HepG2 (cell line): ENCODE data around the gene ZG16. TPM values are rescaled to one million over a fixed set of nuclear protein-coding genes. Genes with fewer than 3 reads are reported as not detected.

Source experiments
- ATAC-seq: fragments of 200-7000 bp; cut with Tn5 transposase; 3 replicates; pipeline ENCODE4 v1.9.1; 2020; ENCODE audit warnings: mild to moderate bottlenecking, moderate library complexity
- BruUV-seq: library from RNA; stranded (reverse); fragments of 400-500 nt; replicated peaks from 2 replicates; lab custom pipeline; 2021; lab: Mats Ljungman, UMichigan
- CTCF ChIA-PET: fragments of 300-600 bp; formaldehyde crosslinking; extraction: SDS; loops from one replicate; lab custom pipeline; 2021; ENCODE audit warnings: low total read pairs, inconsistent platforms, low intra/inter-chr PET ratio; lab: Yijun Ruan, JAX
- POLR2A ChIA-PET: fragments of 350-600 bp; sonication (Branson Sonifier 250); formaldehyde crosslinking; loops from one replicate; lab custom pipeline; 2020; ENCODE audit warnings: antibody characterized with exemption, inconsistent platforms; lab: Yijun Ruan, JAX
- DNase-seq: peaks from one replicate; pipeline ENCODE4 v3.0.0-alpha.2; 2015; ENCODE audit warnings: low spot score
- FAIRE-seq: peaks from 3 replicates; lab custom pipeline; 2011; peaks lifted over from hg19 to GRCh38; lab: Jason Lieb, UNC
- H2AFZ ChIP-seq: one replicate; pipeline ENCODE4 v1.6.1; 2011; ENCODE audit warnings: low read length, inconsistent platforms
- H3K27ac ChIP-seq: fragments of 300-600 bp; 3 replicates; pipeline ENCODE4 v1.8.0; 2011; ENCODE audit warnings: mixed run types, mild to moderate bottlenecking, mixed read lengths, low read length, inconsistent platforms; ENCODE audit not compliant: insufficient read depth; ENCODE audit errors: extremely low read length
- H3K27me3 ChIP-seq, 2 experiments: fragments of 200-600 bp in 1 of 2; 2 replicates in 1 of 2; 3 replicates in 1 of 2; pipeline versions ENCODE4 v1.6.0 to v1.8.0; 2011; ENCODE audit warnings: low read length in 2 of 2, mild to moderate bottlenecking in 2 of 2, moderate library complexity in 2 of 2, inconsistent platforms in 1 of 2; ENCODE audit not compliant: insufficient read depth in 2 of 2, control insufficient read depth in 1 of 2
- H3K36me3 ChIP-seq, 2 experiments: fragments of 200-600 bp in 1 of 2; replicated peaks in 1 of 2; 2 replicates in 1 of 2; 3 replicates in 1 of 2; pipeline versions ENCODE4 v1.5.1 to v1.8.0; 2011; ENCODE audit warnings: low read length in 2 of 2, inconsistent platforms in 1 of 2; ENCODE audit not compliant: insufficient read depth in 2 of 2, control insufficient read depth in 1 of 2
- H3K4me1 ChIP-seq: 2 replicates; pipeline ENCODE4 v1.5.1; 2012; ENCODE audit warnings: low read length, inconsistent platforms; ENCODE audit not compliant: insufficient read depth
- H3K4me2 ChIP-seq: 2 replicates; pipeline ENCODE4 v1.6.0; 2011; ENCODE audit warnings: low read depth, low read length, inconsistent platforms
- H3K4me3 ChIP-seq, 3 experiments: fragments of 200-600 bp in 1 of 3; sonication (generic), shearing (Covaris generic) in 1 of 3; replicated peaks in 1 of 3; 2 replicates each; pipeline ENCODE4 v1.5.1; 2011 to 2016; ENCODE audit warnings: low read length in 3 of 3, inconsistent platforms in 2 of 3, low read depth in 2 of 3, mild to moderate bottlenecking in 2 of 3, control low read depth in 1 of 3, mixed read lengths in 1 of 3; ENCODE audit not compliant: insufficient read depth in 1 of 3
- H3K79me2 ChIP-seq: one replicate; pipeline ENCODE4 v1.6.1; 2011; ENCODE audit warnings: low read length, inconsistent platforms; ENCODE audit not compliant: insufficient read depth
- H3K9ac ChIP-seq: 2 replicates; pipeline ENCODE4 v1.6.0; 2011; ENCODE audit warnings: mild to moderate bottlenecking, low read depth, low read length, inconsistent platforms; ENCODE audit not compliant: insufficient read depth
- H3K9me3 ChIP-seq: 2 replicates; pipeline ENCODE4 v1.5.1; 2012; ENCODE audit warnings: mild to moderate bottlenecking, low read length
- H4K20me1 ChIP-seq: 2 replicates; pipeline ENCODE4 v1.6.0; 2011; ENCODE audit warnings: inconsistent platforms, mild to moderate bottlenecking, low read length, moderate library complexity; ENCODE audit not compliant: insufficient read depth
- ARNTL ChIP-seq: sonication (generic); formaldehyde crosslinking; IDR thresholded peaks from 2 replicates; pipeline ENCODE4 v1.4.0; 2020; ENCODE audit warnings: mild to moderate bottlenecking, missing genetic modification reagents
- DR1 ChIP-seq: sonication (generic); formaldehyde crosslinking; IDR thresholded peaks from 2 replicates; pipeline ENCODE4 v1.8.0; 2021; ENCODE audit warnings: mild to moderate bottlenecking, missing genetic modification reagents, inconsistent platforms
- JUN ChIP-seq: sonication (generic); formaldehyde crosslinking; IDR thresholded peaks from 2 replicates; pipeline ENCODE4 v1.4.0; 2020; ENCODE audit warnings: mild to moderate bottlenecking, missing genetic modification reagents
- NPAS2 ChIP-seq: sonication (generic); formaldehyde crosslinking; IDR thresholded peaks from 2 replicates; pipeline ENCODE4 v1.8.0; 2022; ENCODE audit warnings: mild to moderate bottlenecking, missing genetic modification reagents, borderline replicate concordance
- PREB ChIP-seq: sonication (generic); formaldehyde crosslinking; IDR thresholded peaks from 2 replicates; pipeline ENCODE4 v1.4.0; 2020; ENCODE audit warnings: missing genetic modification reagents
- TARDBP ChIP-seq: sonication (generic); formaldehyde crosslinking; IDR thresholded peaks from 2 replicates; pipeline ENCODE4 v1.8.0; 2022; ENCODE audit warnings: mild to moderate bottlenecking, missing genetic modification reagents
- TBX2 ChIP-seq: sonication (generic); formaldehyde crosslinking; IDR thresholded peaks from 2 replicates; pipeline ENCODE4 v1.5.0; 2020; ENCODE audit warnings: missing genetic modification reagents, mild to moderate bottlenecking, borderline replicate concordance
- ZBTB2 ChIP-seq: sonication (generic); formaldehyde crosslinking; IDR thresholded peaks from 2 replicates; pipeline ENCODE4 v1.8.0; 2022; ENCODE audit warnings: low read depth, missing genetic modification reagents
- ZBTB3 ChIP-seq: sonication (generic); formaldehyde crosslinking; IDR thresholded peaks from 2 replicates; pipeline ENCODE4 v1.4.0; 2020; ENCODE audit warnings: low read depth, mild to moderate bottlenecking, moderate library complexity, missing genetic modification reagents, borderline replicate concordance
- ZFP62 ChIP-seq: sonication (generic); formaldehyde crosslinking; IDR thresholded peaks from 2 replicates; pipeline ENCODE4 v1.4.0; 2020; ENCODE audit warnings: missing genetic modification reagents
- ZNF232 ChIP-seq: sonication (generic); formaldehyde crosslinking; IDR thresholded peaks from 2 replicates; pipeline ENCODE4 v1.4.0; 2020; ENCODE audit warnings: missing genetic modification reagents, borderline replicate concordance
- ZNF350 ChIP-seq: sonication (generic); formaldehyde crosslinking; IDR thresholded peaks from 2 replicates; pipeline ENCODE4 v1.4.0; 2020; ENCODE audit warnings: mild to moderate bottlenecking, low read depth, missing genetic modification reagents, borderline replicate concordance
- ZNF615 ChIP-seq: sonication (generic); formaldehyde crosslinking; IDR thresholded peaks from 2 replicates; pipeline ENCODE4 v1.5.0; 2020; ENCODE audit warnings: mild to moderate bottlenecking, missing genetic modification reagents, borderline replicate concordance
- WGBS: methylation state at CpG from one replicate; pipeline ENCODE4 v1.1.6; 2017; ENCODE audit warnings: low lambda C conversion rate; 5-methylcytosine and 5-hydroxymethylcytosine counted together
- in situ Hi-C: cut with HindIII; loops from 2 replicates; pipeline ENCODE4 v1.10.0; 2017; ENCODE audit warnings: low pct_unique_long_range_greater_than_20kb; ENCODE audit not compliant: extremely low pct_ligation_motif_present
- intact Hi-C: fragments of 100-400 bp; cut with micrococcal nuclease; formaldehyde crosslinking; loops from one replicate; pipeline ENCODE4 v1.10.0; 2022; ENCODE audit not compliant: unreplicated experiment
- polyA plus RNA-seq, 8 experiments: library from polyadenylated mRNA; depleted of rRNA in 3 of 8; stranded (reverse) in 7 of 8; unstranded in 1 of 8; fragments of >200 nt; fragmentation: Illumina TruSeq in 4 of 8; extraction: Trizol in 4 of 8; gene quantifications; 2 replicates each; pipeline versions ENCODE4 v1.2.1 to v1.2.3, GENCODE V29; 2011 to 2016; ENCODE audit warnings: low read depth in 4 of 8, missing spikeins in 1 of 8, mixed read lengths in 1 of 8; ENCODE audit not compliant: insufficient read depth in 1 of 8
- total RNA-seq, 5 experiments: library from RNA; depleted of rRNA; stranded (reverse); fragments of >200 nt; fragmentation: Illumina TruSeq; extraction: Trizol; gene quantifications; 2 replicates each; pipeline ENCODE4 v1.2.3, GENCODE V29; 2016; ENCODE audit warnings: low read depth in 1 of 5
- TF ChIP-seq, protein P1 (sequence below): sonication (generic); formaldehyde crosslinking; IDR thresholded peaks from 2 replicates; pipeline ENCODE4 v1.5.0; 2020; ENCODE audit warnings: mild to moderate bottlenecking, missing genetic modification reagents, borderline replicate concordance

ZG16 gene
- total and polyA plus RNA-seq, 2 of the 13 experiments (the other 11 are each of a cell fraction or from before 2014, with no cell fraction given) = 0.04 to 0.07 TPM

DNA sequence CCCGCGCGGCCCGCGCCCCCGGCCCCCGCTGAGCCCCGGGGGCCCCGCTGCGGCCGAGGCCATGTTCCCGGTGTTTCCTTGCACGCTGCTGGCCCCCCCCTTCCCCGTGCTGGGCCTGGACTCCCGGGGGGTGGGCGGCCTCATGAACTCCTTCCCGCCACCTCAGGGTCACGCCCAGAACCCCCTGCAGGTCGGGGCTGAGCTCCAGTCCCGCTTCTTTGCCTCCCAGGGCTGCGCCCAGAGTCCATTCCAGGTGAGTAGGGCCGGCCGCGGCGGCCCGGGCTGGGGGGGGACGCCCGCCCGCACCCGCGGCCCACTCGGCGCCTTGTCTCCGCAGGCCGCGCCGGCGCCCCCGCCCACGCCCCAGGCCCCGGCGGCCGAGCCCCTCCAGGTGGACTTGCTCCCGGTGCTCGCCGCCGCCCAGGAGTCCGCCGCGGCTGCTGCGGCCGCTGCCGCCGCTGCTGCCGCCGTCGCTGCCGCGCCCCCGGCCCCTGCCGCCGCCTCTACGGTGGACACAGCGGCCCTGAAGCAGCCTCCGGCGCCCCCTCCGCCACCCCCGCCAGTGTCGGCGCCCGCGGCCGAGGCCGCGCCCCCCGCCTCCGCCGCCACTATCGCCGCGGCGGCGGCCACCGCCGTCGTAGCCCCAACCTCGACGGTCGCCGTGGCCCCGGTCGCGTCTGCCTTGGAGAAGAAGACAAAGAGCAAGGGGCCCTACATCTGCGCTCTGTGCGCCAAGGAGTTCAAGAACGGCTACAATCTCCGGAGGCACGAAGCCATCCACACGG is 28.8 kb downstream of the ZG16 start:
- Histone ChIP-seq H2AFZ (no peak overlapping the region), H3K79me2 (peaks cover 22% of the 10 kb centered on the region), H3K27ac (peak overlapping the region; percentile 90), H3K4me1 (peaks cover 60% of the 10 kb centered on the region), H3K27me3 (no peaks in the 10 kb centered on the region), H3K4me3 (peak overlapping the region; percentile 68 to 85 (median 77)), H3K9ac (peak overlapping the region; percentile 85), H4K20me1 (peaks cover 23% of the 10 kb centered on the region; the same call in 1 of the 2 replicates), H3K4me2 (peak overlapping the region; percentile 88), H3K36me3 (peaks cover 10 to 46% of the 10 kb centered on the region in 2 experiments), H3K9me3 (no peaks in the 10 kb centered on the region)
- no peak for FAIRE-seq
- in situ Hi-C loops (loop anchor here (25.0 kb wide), 1 partner anchor 855 kb away; the partner anchor contains the start of genes FBRS and PRR14), intact Hi-C loops (no loop called here)
- DNase-seq = peak; percentile 76
- under 1% methylated on average over 44 of the region's 99 CpGs for WGBS
- no TSS peak for BruUV-seq
- no peak for ATAC-seq
- POLR2A ChIA-PET = interaction anchor here (0.6 to 3.7 kb wide), 27 partner anchors 10 to 259 kb away, joined by 3 to 80 read pairs (median 4); partner anchors contain the start of genes ALDOA, ASPHD1, CDIPT and KIF22
- CTCF ChIA-PET = interaction anchor here (1.8 kb wide), 1 partner anchor 42 kb away, joined by 5 read pairs; no protein-coding TSS in a partner anchor
- no peak for TF ChIP-seq ZNF615 (CRISPR knock-in tag)
- TF ChIP-seq TARDBP (CRISPR knock-in tag) = no peak
- TF ChIP-seq ZNF350 (CRISPR knock-in tag) = no peak
- no peak for TF ChIP-seq DR1 (CRISPR knock-in tag)
- 0 out of 2 replicates have a peak, but pooled peaks have one; percentile 30 for TF ChIP-seq ARNTL (CRISPR knock-in tag)
- TF ChIP-seq ZNF232 = no peak
- TF ChIP-seq ZBTB2 = peak; percentile 89
- no peak for TF ChIP-seq ZBTB3 (CRISPR knock-in tag)
- no peak for TF ChIP-seq TBX2 (CRISPR knock-in tag)
- TF ChIP-seq, protein P1, sequence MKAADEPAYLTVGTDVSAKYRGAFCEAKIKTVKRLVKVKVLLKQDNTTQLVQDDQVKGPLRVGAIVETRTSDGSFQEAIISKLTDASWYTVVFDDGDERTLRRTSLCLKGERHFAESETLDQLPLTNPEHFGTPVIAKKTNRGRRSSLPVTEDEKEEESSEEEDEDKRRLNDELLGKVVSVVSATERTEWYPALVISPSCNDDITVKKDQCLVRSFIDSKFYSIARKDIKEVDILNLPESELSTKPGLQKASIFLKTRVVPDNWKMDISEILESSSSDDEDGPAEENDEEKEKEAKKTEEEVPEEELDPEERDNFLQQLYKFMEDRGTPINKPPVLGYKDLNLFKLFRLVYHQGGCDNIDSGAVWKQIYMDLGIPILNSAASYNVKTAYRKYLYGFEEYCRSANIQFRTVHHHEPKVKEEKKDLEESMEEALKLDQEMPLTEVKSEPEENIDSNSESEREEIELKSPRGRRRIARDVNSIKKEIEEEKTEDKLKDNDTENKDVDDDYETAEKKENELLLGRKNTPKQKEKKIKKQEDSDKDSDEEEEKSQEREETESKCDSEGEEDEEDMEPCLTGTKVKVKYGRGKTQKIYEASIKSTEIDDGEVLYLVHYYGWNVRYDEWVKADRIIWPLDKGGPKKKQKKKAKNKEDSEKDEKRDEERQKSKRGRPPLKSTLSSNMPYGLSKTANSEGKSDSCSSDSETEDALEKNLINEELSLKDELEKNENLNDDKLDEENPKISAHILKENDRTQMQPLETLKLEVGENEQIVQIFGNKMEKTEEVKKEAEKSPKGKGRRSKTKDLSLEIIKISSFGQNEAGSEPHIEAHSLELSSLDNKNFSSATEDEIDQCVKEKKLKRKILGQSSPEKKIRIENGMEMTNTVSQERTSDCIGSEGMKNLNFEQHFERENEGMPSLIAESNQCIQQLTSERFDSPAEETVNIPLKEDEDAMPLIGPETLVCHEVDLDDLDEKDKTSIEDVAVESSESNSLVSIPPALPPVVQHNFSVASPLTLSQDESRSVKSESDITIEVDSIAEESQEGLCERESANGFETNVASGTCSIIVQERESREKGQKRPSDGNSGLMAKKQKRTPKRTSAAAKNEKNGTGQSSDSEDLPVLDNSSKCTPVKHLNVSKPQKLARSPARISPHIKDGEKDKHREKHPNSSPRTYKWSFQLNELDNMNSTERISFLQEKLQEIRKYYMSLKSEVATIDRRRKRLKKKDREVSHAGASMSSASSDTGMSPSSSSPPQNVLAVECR (CRISPR knock-in tag) = no peak
- no peak for TF ChIP-seq NPAS2 (CRISPR knock-in tag)
- 0 out of 2 replicates have a peak, but pooled peaks have one; percentile 12 for TF ChIP-seq ZFP62
- TF ChIP-seq JUN (CRISPR knock-in tag) = no peak
- TF ChIP-seq PREB (CRISPR knock-in tag) = no peak
